Body of pancreas (tissue), 4 donors: Measurements from ENCODE around the gene PANK3. TPM values are rescaled to one million over a fixed set of nuclear protein-coding genes. Genes with fewer than 3 reads are reported as not detected.
"Not testable (repeated sequence)": the region's sequence is repeated elsewhere in the genome, so short reads cannot be mapped to it uniquely, and the experiment has no call there.

Source experiments
- ATAC-seq: fragments of 150-250 bp; one replicate; pipeline ENCODE4 v1.9.1; 2016
- DNase-seq, 4 donors: peaks; one replicate each; pipeline ENCODE4 v3.0.0-alpha.2; 2019
- H3K27ac ChIP-seq, 4 donors: fragments of 200-600 bp; sonication (generic); 1 replicate in 3 of 4; 2 replicates in 1 of 4; pipeline versions ENCODE4 v1.5.1 to v1.6.1; 2016 to 2019; ENCODE audit warnings: mild to moderate bottlenecking in 1 of 4, mixed read lengths in 1 of 4, moderate library complexity in 1 of 4
- H3K27me3 ChIP-seq, 2 donors: fragments of 200-600 bp; sonication (generic); one replicate each; pipeline ENCODE4 v1.6.0; 2016; ENCODE audit warnings: mild to moderate bottlenecking in 1 of 2
- H3K36me3 ChIP-seq, 2 donors: fragments of 200-600 bp; sonication (generic); replicated peaks in 1 of 2; 2 replicates each; pipeline ENCODE4 v1.5.1; 2016; ENCODE audit warnings: low read depth in 2 of 2; ENCODE audit not compliant: insufficient read depth in 1 of 2
- H3K4me1 ChIP-seq: fragments of 200-600 bp; sonication (generic); one replicate; pipeline ENCODE4 v1.6.0; 2016
- H3K4me3 ChIP-seq, 2 donors: fragments of 200-600 bp; sonication (generic); 1 replicate in 1 of 2; 2 replicates in 1 of 2; pipeline ENCODE4 v1.5.1; 2016 to 2019
- H3K9me3 ChIP-seq, 3 donors: fragments of 200-600 bp; sonication (generic); 1 replicate in 2 of 3; 2 replicates in 1 of 3; pipeline ENCODE4 v1.5.1; 2016
- POLR2A ChIP-seq, 3 donors: fragments of 450-650 bp; IDR thresholded peaks; one replicate each; pipeline ENCODE4 v1.6.1; 2016; ENCODE audit warnings: antibody characterized with exemption in 3 of 3, mild to moderate bottlenecking in 2 of 3
- WGBS, 2 donors: methylation state at CpG; one replicate each; pipeline ENCODE4 v1.1.5; 2017; 5-methylcytosine and 5-hydroxymethylcytosine counted together
- intact Hi-C: fragments of 100-400 bp; cut with DNase I; formaldehyde crosslinking; loops from one replicate; pipeline ENCODE4 v1.15.1; 2023
- total RNA-seq, 2 donors: library from RNA; depleted of rRNA; stranded (reverse); fragments of >200 nt; gene quantifications; one replicate each; pipeline ENCODE4 v1.1.0, GENCODE V29; 2016
- TF ChIP-seq, protein P1 (sequence below), 7 experiments: fragments of 450-650 bp in 4 of 7; fragments of 200-600 bp in 3 of 7; sonication (generic) in 3 of 7; IDR thresholded peaks; one replicate each; pipeline ENCODE4 v1.5.1; 2016 to 2019; ENCODE audit warnings: antibody characterized with exemption in 7 of 7

Gene PANK3
- total RNA-seq, 2 donors from 2014 or later: 14.5 to 18.7 TPM

DNA sequence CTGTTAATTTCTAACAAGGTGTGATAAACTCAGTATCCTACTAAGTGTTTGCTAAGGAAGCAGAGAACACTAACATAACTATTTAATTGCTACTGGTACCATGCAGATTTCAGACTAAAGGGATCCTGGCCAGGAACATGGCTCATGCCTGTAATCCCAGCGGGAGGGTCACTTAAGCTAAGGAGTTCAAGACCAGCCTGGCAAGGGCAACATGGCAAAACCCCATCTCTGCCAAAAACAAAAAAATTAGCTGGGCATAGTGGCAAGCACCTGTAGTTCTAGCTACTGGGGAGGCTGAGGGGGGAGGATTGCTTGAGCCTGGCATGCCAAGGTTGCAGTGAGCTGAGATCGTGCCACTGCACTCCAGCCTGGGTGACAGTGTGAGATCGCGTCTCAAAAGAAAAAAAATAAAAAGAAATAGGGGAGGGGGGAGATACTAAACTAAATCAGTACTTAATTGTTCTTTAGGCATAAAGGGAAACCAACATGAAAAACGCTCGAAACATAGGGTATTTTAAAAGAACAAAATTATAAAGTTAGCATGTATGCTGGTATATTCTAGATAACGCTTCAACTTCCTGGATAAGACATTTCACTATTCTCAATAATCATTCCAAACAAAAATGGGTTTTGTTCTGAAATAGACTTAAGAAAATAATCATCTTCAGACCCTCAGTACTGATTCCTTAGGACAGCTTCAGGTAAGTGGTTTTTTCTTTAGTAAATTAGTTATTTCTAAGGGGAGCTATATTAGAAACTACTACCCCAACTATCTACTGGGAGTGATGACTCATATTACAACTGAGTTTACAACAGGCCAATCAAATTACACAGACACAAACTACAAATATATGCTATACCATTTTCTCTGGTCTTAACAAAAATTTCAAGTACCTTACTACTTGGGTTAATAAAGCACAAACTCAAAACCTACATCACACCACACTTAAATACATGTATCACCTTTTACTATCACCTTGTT, 3.5 kb downstream of the PANK3 start:
- Histone ChIP-seq H3K27me3 (no peaks in the 10 kb centered on the region), H3K9me3 (no peaks in the 10 kb centered on the region), H3K4me3 (no peak overlapping the region), H3K27ac (no peak overlapping the region), H3K36me3 (no peaks in the 10 kb centered on the region), H3K4me1 (peaks cover 36% of the 10 kb centered on the region)
- DNase-seq: no peak
- WGBS, 2 donors: 80 to 83% methylated on average over 7 of the region's 7 CpGs
- intact Hi-C loops: no loop called here
- TF ChIP-seq POLR2A (IDR thresholded peaks at IDR 0.05): no peak
- TF ChIP-seq, protein P1, sequence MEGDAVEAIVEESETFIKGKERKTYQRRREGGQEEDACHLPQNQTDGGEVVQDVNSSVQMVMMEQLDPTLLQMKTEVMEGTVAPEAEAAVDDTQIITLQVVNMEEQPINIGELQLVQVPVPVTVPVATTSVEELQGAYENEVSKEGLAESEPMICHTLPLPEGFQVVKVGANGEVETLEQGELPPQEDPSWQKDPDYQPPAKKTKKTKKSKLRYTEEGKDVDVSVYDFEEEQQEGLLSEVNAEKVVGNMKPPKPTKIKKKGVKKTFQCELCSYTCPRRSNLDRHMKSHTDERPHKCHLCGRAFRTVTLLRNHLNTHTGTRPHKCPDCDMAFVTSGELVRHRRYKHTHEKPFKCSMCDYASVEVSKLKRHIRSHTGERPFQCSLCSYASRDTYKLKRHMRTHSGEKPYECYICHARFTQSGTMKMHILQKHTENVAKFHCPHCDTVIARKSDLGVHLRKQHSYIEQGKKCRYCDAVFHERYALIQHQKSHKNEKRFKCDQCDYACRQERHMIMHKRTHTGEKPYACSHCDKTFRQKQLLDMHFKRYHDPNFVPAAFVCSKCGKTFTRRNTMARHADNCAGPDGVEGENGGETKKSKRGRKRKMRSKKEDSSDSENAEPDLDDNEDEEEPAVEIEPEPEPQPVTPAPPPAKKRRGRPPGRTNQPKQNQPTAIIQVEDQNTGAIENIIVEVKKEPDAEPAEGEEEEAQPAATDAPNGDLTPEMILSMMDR (IDR thresholded peaks at IDR 0.05): no peak
- ATAC-seq: no peak

DNA sequence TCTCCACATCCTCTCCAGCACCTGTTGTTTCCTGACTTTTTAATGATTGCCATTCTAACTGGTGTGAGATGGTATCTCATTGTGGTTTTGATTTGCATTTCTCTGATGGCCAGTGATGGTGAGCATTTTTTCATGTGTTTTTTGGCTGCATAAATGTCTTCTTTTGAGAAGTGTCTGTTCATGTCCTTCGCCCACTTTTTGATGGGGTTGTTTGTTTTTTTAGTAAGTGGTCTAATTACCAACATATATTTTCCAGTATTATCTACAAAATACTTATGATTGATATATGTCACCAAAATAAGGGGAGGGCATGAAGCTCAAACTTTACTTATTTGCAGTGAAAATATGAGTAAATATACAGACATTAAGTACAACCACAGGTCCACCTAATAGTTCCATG, 5.0 kb downstream of the PANK3 start:
- H3K4me3 ChIP-seq, H3K27ac ChIP-seq, H3K36me3 ChIP-seq, DNase-seq, ATAC-seq, H3K27me3 ChIP-seq, H3K9me3 ChIP-seq, intact Hi-C loops: not testable (repeated sequence)
- 100% methylated on average over 1 of the region's 1 CpG for WGBS, 2 donors
- H3K4me1 ChIP-seq: peaks cover 28% of the 10 kb centered on the region

DNA sequence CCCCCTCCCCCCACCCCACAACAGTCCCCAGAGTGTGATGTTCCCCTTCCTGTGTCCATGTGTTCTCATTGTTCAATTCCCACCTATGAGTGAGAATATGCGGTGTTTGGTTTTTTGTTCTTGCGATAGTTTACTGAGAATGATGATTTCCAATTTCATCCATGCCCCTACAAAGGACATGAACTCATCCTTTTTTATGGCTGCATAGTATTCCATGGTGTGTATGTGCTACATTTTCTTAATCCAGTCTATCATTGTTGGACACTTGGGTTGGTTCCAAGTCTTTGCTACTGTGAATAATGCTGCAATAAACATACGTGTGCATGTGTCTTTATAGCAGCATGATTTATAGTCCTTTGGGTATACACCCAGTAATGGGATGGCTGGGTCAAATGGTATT, 5.5 kb downstream of the PANK3 start:
- WGBS, 2 donors: 100% methylated on average over 3 of the region's 3 CpGs
- intact Hi-C loops, H3K36me3 ChIP-seq, H3K4me3 ChIP-seq, DNase-seq, H3K27ac ChIP-seq, H3K27me3 ChIP-seq, ATAC-seq, H3K9me3 ChIP-seq: not testable (repeated sequence)
- H3K4me1 ChIP-seq: peaks cover 28% of the 10 kb centered on the region

DNA sequence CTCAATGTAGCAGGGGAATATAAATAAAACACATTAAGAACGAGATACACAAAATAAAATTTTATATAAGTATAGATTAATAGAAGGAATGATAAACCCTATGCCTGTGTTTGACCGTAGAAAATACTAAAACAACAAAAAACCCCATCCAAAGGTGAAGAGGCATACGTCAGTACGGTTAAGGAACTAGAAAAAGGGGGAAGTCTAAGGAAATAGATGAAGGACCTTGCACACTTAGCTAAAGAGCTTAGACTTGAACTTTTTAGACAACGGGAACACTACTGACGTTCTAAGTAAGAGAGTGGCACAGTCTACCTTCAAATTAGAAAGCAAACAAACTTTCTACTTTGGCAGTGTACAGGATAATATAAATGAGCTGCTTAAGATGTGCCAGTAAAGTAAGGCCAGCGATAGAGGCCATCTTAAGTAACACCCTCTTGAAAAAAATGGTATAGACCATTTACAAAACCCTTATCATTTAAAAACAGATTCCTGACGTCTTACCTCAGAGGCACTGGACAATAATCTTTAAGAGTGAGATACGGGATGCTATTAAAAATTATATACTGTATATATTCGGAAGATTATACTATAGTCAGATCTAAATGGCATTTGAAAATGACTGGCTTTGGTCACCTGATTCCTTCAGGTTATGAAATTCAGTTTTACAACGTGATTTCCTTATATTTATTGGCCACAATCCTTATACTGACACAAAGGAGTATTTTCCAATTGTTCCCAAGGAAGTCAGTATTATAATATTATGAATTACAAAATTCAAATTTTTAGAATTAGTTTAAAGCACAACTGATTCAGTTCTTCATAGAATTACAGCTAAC, 8.5 kb downstream of the PANK3 start:
- intact Hi-C loops: no loop called here
- no peaks in the 10 kb centered on the region for H3K27me3 ChIP-seq

DNA sequence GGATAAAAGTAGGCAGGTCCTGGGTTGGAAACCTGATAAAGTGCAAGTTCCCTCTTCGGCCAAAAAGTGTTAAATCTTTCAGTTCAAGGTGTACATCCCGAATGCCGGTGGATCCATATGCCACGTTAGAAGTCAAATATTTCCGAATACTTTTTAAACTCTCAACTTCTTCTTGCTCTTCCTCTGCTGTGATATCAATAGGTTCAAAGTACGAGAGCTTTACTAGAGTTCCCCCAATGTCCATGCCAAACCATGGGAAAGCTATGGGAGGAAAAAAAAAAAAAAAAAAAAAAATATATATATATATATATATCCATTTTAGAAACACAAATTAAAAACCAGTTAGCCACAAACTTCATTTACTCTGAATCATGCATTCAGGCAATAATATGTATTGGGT, 10.4 kb downstream of the PANK3 start:
- ATAC-seq: no peak
- DNase-seq: no peak
- Histone ChIP-seq H3K4me1 (no peaks in the 10 kb centered on the region), H3K36me3 (peaks cover 0 to 3% of the 10 kb centered on the region in 2 donors), H3K27ac (no peak overlapping the region), H3K4me3 (no peak overlapping the region), H3K9me3 (no peaks in the 10 kb centered on the region), H3K27me3 (no peaks in the 10 kb centered on the region)
- intact Hi-C loops: no loop called here
- WGBS, 2 donors: 92 to 99% methylated on average over 6 of the region's 6 CpGs
- no peak for TF ChIP-seq POLR2A (IDR thresholded peaks at IDR 0.05)
- TF ChIP-seq, protein P1 (IDR thresholded peaks at IDR 0.05): no peak

More for the DNA sequence above, 8.5 kb downstream of the PANK3 start:
- 83 to 85% methylated on average over 11 of the region's 11 CpGs for WGBS, 2 donors
- Histone ChIP-seq H3K9me3 (no peaks in the 10 kb centered on the region), H3K4me3 (no peak overlapping the region), H3K4me1 (peaks cover 5% of the 10 kb centered on the region), H3K36me3 (peaks cover 0 to 3% of the 10 kb centered on the region in 2 donors), H3K27ac (no peak overlapping the region)
- DNase-seq (no peak), ATAC-seq (no peak)
- TF ChIP-seq, protein P1 (IDR thresholded peaks at IDR 0.05): no peak
